HEK293T (cell line): Measurements from ENCODE around the gene ZNF722.

ENCODE experiments used
- ARNT ChIP-seq: fragments of 450-650 bp; IDR thresholded peaks from 2 replicates; pipeline ENCODE4 v1.6.1; 2017; ENCODE audit warnings: mild to moderate bottlenecking
- BHLHE40 ChIP-seq: fragments of 450-650 bp; IDR thresholded peaks from 2 replicates; pipeline ENCODE4 v1.6.1; 2016; ENCODE audit warnings: mild to moderate bottlenecking, moderate library complexity, borderline replicate concordance
- CTBP1 ChIP-seq: fragments of 450-650 bp; IDR thresholded peaks from 2 replicates; pipeline ENCODE4 v1.6.1; 2016; ENCODE audit warnings: borderline replicate concordance
- ELF4 ChIP-seq: fragments of 450-650 bp; IDR thresholded peaks from 2 replicates; pipeline ENCODE4 v1.6.1; 2017; ENCODE audit warnings: antibody characterized with exemption
- FOXA1 ChIP-seq: fragments of 450-650 bp; IDR thresholded peaks from 2 replicates; pipeline ENCODE4 v1.6.1; 2016; ENCODE audit warnings: mild to moderate bottlenecking
- FOXM1 ChIP-seq: fragments of 450-650 bp; IDR thresholded peaks from 2 replicates; pipeline ENCODE4 v1.6.1; 2017; ENCODE audit warnings: mild to moderate bottlenecking, borderline replicate concordance
- HDGF ChIP-seq: fragments of 450-650 bp; IDR thresholded peaks from 2 replicates; pipeline ENCODE4 v1.6.1; 2017; ENCODE audit warnings: antibody characterized with exemption, borderline replicate concordance
- L3MBTL2 ChIP-seq: fragments of 450-650 bp; conservative IDR thresholded peaks from 2 replicates; pipeline ENCODE4 v1.6.1; 2016; ENCODE audit warnings: mild to moderate bottlenecking
- NFRKB ChIP-seq: fragments of 450-650 bp; IDR thresholded peaks from 2 replicates; pipeline ENCODE4 v1.6.1; 2016; ENCODE audit warnings: mild to moderate bottlenecking, moderate library complexity
- SP1 ChIP-seq: fragments of 450-650 bp; IDR thresholded peaks from 2 replicates; pipeline ENCODE4 v1.6.1; 2017
- TF ChIP-seq, protein P1 (sequence below): fragments of 450-650 bp; IDR thresholded peaks from 2 replicates; pipeline ENCODE4 v1.6.1; 2016

GRCh38 chr7:64037095-64037494, 38.4 kb downstream of the ZNF722 start:
- TF ChIP-seq ELF4 (no peak), FOXM1 (no peak), HDGF (no peak), NFRKB (no peak), CTBP1 (no peak), FOXA1 (no peak), ARNT (no peak), L3MBTL2 (no peak), BHLHE40 (no peak), SP1 (no peak)
- TF ChIP-seq, protein P1, sequence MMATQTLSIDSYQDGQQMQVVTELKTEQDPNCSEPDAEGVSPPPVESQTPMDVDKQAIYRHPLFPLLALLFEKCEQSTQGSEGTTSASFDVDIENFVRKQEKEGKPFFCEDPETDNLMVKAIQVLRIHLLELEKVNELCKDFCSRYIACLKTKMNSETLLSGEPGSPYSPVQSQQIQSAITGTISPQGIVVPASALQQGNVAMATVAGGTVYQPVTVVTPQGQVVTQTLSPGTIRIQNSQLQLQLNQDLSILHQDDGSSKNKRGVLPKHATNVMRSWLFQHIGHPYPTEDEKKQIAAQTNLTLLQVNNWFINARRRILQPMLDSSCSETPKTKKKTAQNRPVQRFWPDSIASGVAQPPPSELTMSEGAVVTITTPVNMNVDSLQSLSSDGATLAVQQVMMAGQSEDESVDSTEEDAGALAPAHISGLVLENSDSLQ: no peak
